Central memory CD8-positive, alpha-beta T cell (primary cell): Measurements from ENCODE around the gene LRMDA.
A peak's percentile ranks its signal among the peaks of the same experiment; 100 is the strongest.

Source experiments
- ATAC-seq: fragments of 150-1000 bp; cut with Tn5 transposase; replicated peaks from 2 replicates; pipeline ENCODE4 v1.10.0; 2022; ENCODE audit warnings: mild to moderate bottlenecking, moderate FRiP score, moderate number of reproducible peaks; ENCODE audit not compliant: poor library complexity, severe bottlenecking; ENCODE audit errors: extremely low read depth
- DNase-seq, 2 donors: peaks; one replicate each; pipeline ENCODE4 v3.0.0; 2021; ENCODE audit warnings: low spot score in 2 of 2
- H3K27ac Mint-ChIP-seq: one replicate; pipeline ENCODE4 v1.8.0; 2022; ENCODE audit warnings: low read depth, mild to moderate bottlenecking, moderate library complexity, mixed read lengths
- H3K27me3 Mint-ChIP-seq: one replicate; pipeline ENCODE4 v1.8.0; 2022; ENCODE audit warnings: mixed read lengths
- H3K36me3 Mint-ChIP-seq: one replicate; pipeline ENCODE4 v1.8.0; 2022; ENCODE audit warnings: mild to moderate bottlenecking, moderate library complexity, mixed read lengths; ENCODE audit not compliant: insufficient read depth
- H3K4me1 Mint-ChIP-seq: one replicate; pipeline ENCODE4 v1.8.0; 2022; ENCODE audit warnings: mixed read lengths
- H3K4me3 Mint-ChIP-seq: one replicate; pipeline ENCODE4 v1.8.0; 2022; ENCODE audit warnings: mild to moderate bottlenecking, moderate library complexity, mixed read lengths
- H3K9me3 Mint-ChIP-seq: one replicate; pipeline ENCODE4 v1.8.0; 2022; ENCODE audit warnings: mixed read lengths

Gene LRMDA

GRCh38 chr10:75778665-75779064 lies 347.2 kb downstream of the LRMDA start:
- Mint-ChIP-seq H3K36me3 (no peaks in the 10 kb centered on the region), H3K27ac (no peak overlapping the region), H3K4me3 (no peak overlapping the region), H3K9me3 (no peaks in the 10 kb centered on the region), H3K4me1 (peaks cover 3% of the 10 kb centered on the region), H3K27me3 (peaks cover 48% of the 10 kb centered on the region)
- DNase-seq, result no peak
- no peak for ATAC-seq

- Mint-ChIP-seq H3K4me3 (no peak overlapping the region), H3K27me3 (peaks cover 48% of the 10 kb centered on the region), H3K36me3 (no peaks in the 10 kb centered on the region), H3K27ac (no peak overlapping the region), H3K4me1 (no peaks in the 10 kb centered on the region), H3K9me3 (no peaks in the 10 kb centered on the region)
- no peak for DNase-seq
- no peak for ATAC-seq
Observed at GRCh38 chr10:75779276-75779675, 347.9 kb downstream of the LRMDA start.

- Mint-ChIP-seq H3K4me3 (no peak overlapping the region), H3K9me3 (no peaks in the 10 kb centered on the region), H3K4me1 (no peaks in the 10 kb centered on the region), H3K27me3 (peaks cover 40% of the 10 kb centered on the region), H3K27ac (peak overlapping the region; percentile 49), H3K36me3 (no peaks in the 10 kb centered on the region)
- ATAC-seq (no peak), DNase-seq (no peak)
Observed at GRCh38 chr10:75782463-75783248, 351.2 kb downstream of the LRMDA start.

GRCh38 chr10:75788394-75789205 lies 357.2 kb downstream of the LRMDA start:
- no peak for ATAC-seq
- Mint-ChIP-seq H3K27ac (no peak overlapping the region), H3K36me3 (no peaks in the 10 kb centered on the region), H3K9me3 (no peaks in the 10 kb centered on the region), H3K27me3 (no peaks in the 10 kb centered on the region), H3K4me1 (no peaks in the 10 kb centered on the region), H3K4me3 (no peak overlapping the region)
- DNase-seq, result no peak

- Mint-ChIP-seq H3K4me1 (no peaks in the 10 kb centered on the region), H3K9me3 (no peaks in the 10 kb centered on the region), H3K36me3 (no peaks in the 10 kb centered on the region), H3K27ac (no peak overlapping the region), H3K4me3 (no peak overlapping the region), H3K27me3 (no peaks in the 10 kb centered on the region)
- ATAC-seq (no peak), DNase-seq (no peak)
Observed at GRCh38 chr10:75793848-75794247, 362.4 kb downstream of the LRMDA start.

GRCh38 chr10:75801121-75801520 lies 369.7 kb downstream of the LRMDA start:
- no peaks in the 10 kb centered on the region for H3K4me1 Mint-ChIP-seq
- peaks cover 36% of the 10 kb centered on the region for H3K27me3 Mint-ChIP-seq
- ATAC-seq (no peak), DNase-seq (no peak)
- peaks cover 5% of the 10 kb centered on the region for H3K9me3 Mint-ChIP-seq
- H3K27ac Mint-ChIP-seq, result no peak overlapping the region
- no peaks in the 10 kb centered on the region for H3K36me3 Mint-ChIP-seq
- no peak overlapping the region for H3K4me3 Mint-ChIP-seq

GRCh38 chr10:75801661-75802060 lies 370.2 kb downstream of the LRMDA start:
- H3K4me3 Mint-ChIP-seq, result no peak overlapping the region
- H3K4me1 Mint-ChIP-seq, result no peaks in the 10 kb centered on the region
- peaks cover 36% of the 10 kb centered on the region for H3K27me3 Mint-ChIP-seq
- peaks cover 5% of the 10 kb centered on the region for H3K9me3 Mint-ChIP-seq
- H3K27ac Mint-ChIP-seq, result no peak overlapping the region
- ATAC-seq (no peak), DNase-seq (no peak)
- no peaks in the 10 kb centered on the region for H3K36me3 Mint-ChIP-seq

GRCh38 chr10:75803121-75803520 lies 371.7 kb downstream of the LRMDA start:
- Mint-ChIP-seq H3K4me1 (no peaks in the 10 kb centered on the region), H3K27me3 (peaks cover 36% of the 10 kb centered on the region), H3K27ac (no peak overlapping the region), H3K36me3 (no peaks in the 10 kb centered on the region), H3K9me3 (peaks cover 11% of the 10 kb centered on the region), H3K4me3 (no peak overlapping the region)
- ATAC-seq, result no peak
- DNase-seq, result no peak

GRCh38 chr10:75803816-75804552 lies 372.6 kb downstream of the LRMDA start:
- ATAC-seq, result no peak
- H3K27me3 Mint-ChIP-seq, result peaks cover 36% of the 10 kb centered on the region
- H3K36me3 Mint-ChIP-seq, result no peaks in the 10 kb centered on the region
- DNase-seq, result no peak
- H3K4me3 Mint-ChIP-seq, result no peak overlapping the region
- peaks cover 11% of the 10 kb centered on the region for H3K9me3 Mint-ChIP-seq
- no peaks in the 10 kb centered on the region for H3K4me1 Mint-ChIP-seq
- no peak overlapping the region for H3K27ac Mint-ChIP-seq

- Mint-ChIP-seq H3K9me3 (peaks cover 11% of the 10 kb centered on the region), H3K36me3 (no peaks in the 10 kb centered on the region), H3K27ac (no peak overlapping the region), H3K27me3 (peaks cover 39% of the 10 kb centered on the region), H3K4me1 (no peaks in the 10 kb centered on the region), H3K4me3 (no peak overlapping the region)
- DNase-seq, result no peak
- no peak for ATAC-seq
Observed at GRCh38 chr10:75806186-75806585, 374.8 kb downstream of the LRMDA start.

- Mint-ChIP-seq H3K4me3 (no peak overlapping the region), H3K4me1 (no peaks in the 10 kb centered on the region), H3K27ac (no peak overlapping the region), H3K27me3 (peaks cover 34% of the 10 kb centered on the region), H3K9me3 (peaks cover 11% of the 10 kb centered on the region), H3K36me3 (no peaks in the 10 kb centered on the region)
- no peak for DNase-seq
- ATAC-seq, result no peak
Observed at GRCh38 chr10:75807456-75807855, 376.0 kb downstream of the LRMDA start.

- Mint-ChIP-seq H3K4me3 (no peak overlapping the region), H3K27me3 (peaks cover 32% of the 10 kb centered on the region), H3K27ac (no peak overlapping the region), H3K36me3 (no peaks in the 10 kb centered on the region), H3K9me3 (peaks cover 11% of the 10 kb centered on the region), H3K4me1 (no peaks in the 10 kb centered on the region)
- no peak for ATAC-seq
- no peak for DNase-seq
Observed at GRCh38 chr10:75809003-75809402, 377.6 kb downstream of the LRMDA start.
